Coronary artery (tissue), 2 donors: ENCODE results near the gene SHC1.

Experiments
- DNase-seq: peaks from one replicate; pipeline ENCODE4 v3.0.0-alpha.2; 2017; ENCODE audit warnings: low spot score
- H3K27ac ChIP-seq, 2 donors: fragments of 200-600 bp; sonication (generic); one replicate each; pipeline ENCODE4 v1.5.1; 2016 to 2019
- H3K4me3 ChIP-seq: fragments of 200-600 bp; sonication (generic); 2 replicates; pipeline ENCODE4 v1.5.1; 2016; ENCODE audit warnings: mild to moderate bottlenecking, moderate library complexity
- TF ChIP-seq, protein P1 (sequence below): fragments of 200-600 bp; sonication (generic); IDR thresholded peaks from one replicate; pipeline ENCODE4 v1.5.1; 2019; ENCODE audit warnings: antibody characterized with exemption

The SHC1 gene

DNA sequence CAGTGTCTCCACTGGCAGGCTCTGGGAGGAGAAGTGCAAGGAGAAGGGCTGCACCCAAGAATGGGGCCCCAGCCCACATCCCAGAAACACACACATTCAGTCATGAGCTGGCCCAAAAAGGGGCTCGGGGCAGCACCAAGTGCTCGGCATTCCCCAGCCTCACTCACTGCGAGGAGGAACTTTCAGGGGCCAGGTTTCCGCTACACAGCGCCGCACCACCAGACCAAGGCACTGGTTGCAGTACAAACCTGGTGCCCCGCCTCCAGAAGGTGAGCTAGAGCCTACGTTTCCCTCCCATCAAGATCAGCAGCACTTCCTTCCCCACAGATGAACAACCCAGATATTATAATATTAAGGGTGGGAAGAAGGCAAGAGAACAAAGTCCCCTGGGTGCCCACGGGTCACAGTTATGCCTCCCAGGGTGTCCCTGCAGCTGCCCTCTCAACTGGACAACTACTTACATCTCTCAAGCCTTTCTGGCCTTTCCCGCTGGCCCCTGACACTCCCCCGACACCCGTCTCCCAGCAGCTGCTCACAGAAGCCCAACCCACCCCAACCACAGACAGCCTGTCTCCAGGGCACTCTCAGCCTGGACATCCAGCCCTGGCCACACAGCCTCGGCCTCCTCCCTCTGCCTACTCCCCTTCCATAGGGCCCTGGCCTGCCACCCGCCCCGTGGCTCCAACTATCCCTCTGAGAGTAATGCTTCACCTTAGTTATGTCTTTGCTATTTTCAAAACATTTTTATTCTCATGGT is 18.5 kb downstream of the SHC1 start:
- no peak overlapping the region for H3K4me3 ChIP-seq
- no peak for DNase-seq
- H3K27ac ChIP-seq = no peak overlapping the region
- TF ChIP-seq, protein P1, sequence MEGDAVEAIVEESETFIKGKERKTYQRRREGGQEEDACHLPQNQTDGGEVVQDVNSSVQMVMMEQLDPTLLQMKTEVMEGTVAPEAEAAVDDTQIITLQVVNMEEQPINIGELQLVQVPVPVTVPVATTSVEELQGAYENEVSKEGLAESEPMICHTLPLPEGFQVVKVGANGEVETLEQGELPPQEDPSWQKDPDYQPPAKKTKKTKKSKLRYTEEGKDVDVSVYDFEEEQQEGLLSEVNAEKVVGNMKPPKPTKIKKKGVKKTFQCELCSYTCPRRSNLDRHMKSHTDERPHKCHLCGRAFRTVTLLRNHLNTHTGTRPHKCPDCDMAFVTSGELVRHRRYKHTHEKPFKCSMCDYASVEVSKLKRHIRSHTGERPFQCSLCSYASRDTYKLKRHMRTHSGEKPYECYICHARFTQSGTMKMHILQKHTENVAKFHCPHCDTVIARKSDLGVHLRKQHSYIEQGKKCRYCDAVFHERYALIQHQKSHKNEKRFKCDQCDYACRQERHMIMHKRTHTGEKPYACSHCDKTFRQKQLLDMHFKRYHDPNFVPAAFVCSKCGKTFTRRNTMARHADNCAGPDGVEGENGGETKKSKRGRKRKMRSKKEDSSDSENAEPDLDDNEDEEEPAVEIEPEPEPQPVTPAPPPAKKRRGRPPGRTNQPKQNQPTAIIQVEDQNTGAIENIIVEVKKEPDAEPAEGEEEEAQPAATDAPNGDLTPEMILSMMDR = no peak

DNA sequence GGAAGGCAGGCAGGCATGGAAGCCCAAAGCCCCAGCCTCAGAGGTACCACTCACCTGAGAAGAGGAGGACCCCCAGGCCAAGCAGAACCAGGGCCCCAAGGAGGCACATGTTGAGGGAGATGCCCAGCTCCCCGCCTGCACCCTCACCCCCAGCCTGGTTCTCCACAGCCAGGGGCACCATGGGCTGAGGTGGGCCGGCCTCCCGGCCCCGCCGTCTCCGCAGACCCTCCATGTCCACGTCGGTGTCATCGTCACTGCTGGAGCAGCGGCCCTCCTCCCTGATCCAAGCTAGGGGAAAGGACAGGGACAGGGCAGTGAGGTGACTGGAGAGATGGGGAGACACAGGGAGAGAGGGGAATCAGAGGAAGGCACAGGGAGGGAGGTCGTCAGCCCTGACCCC is 22.5 kb downstream of the SHC1 start:
- TF ChIP-seq, protein P1 = no peak
- H3K4me3 ChIP-seq = no peak overlapping the region
- no peak overlapping the region for H3K27ac ChIP-seq
- DNase-seq = no peak

DNA sequence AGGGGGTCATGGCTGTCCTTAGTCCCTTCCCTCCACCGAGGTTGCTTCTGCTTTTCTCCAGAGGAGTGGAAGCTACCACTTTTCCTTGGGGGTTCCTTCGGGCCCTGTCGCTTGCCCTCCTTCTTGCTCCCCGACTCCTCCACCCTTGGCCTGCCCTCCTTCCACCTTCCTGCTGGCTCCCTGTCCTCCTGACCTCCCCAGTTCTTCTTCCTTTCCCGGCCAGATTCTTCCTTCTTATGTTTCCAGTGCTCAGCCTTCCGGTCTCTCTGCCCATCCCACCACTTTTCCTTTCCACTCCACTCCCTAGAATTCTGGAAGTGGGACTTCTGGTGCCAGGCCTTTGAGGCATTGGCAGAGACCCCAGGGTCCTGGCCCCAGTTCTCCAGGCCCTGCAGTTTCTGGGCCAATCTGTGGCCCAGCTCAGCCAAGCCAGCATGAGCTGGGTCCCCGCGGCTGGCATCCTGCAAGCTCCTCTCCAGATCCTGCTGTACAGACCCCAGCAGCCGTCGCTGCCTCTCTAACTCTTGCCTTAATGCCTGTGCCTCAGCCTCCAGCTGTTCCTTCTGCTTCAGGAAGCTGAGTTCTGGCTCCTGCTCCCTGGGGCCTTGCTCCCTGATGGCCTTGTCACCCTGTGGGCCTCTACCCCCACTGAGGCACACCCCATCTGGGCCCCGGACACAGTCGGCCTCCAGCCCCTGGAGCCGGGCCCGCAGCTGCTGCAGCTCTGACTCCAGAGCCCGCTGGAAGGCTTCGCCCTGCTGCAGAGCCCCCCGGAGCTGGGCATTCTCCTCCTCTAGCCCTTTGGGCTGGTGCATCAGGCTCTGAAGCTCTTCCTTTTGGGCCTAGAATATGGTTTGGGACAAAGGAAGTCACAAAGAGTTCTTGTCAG is 24.3 kb downstream of the SHC1 start:
- H3K27ac ChIP-seq = no peak overlapping the region
- TF ChIP-seq, protein P1 = no peak

DNA sequence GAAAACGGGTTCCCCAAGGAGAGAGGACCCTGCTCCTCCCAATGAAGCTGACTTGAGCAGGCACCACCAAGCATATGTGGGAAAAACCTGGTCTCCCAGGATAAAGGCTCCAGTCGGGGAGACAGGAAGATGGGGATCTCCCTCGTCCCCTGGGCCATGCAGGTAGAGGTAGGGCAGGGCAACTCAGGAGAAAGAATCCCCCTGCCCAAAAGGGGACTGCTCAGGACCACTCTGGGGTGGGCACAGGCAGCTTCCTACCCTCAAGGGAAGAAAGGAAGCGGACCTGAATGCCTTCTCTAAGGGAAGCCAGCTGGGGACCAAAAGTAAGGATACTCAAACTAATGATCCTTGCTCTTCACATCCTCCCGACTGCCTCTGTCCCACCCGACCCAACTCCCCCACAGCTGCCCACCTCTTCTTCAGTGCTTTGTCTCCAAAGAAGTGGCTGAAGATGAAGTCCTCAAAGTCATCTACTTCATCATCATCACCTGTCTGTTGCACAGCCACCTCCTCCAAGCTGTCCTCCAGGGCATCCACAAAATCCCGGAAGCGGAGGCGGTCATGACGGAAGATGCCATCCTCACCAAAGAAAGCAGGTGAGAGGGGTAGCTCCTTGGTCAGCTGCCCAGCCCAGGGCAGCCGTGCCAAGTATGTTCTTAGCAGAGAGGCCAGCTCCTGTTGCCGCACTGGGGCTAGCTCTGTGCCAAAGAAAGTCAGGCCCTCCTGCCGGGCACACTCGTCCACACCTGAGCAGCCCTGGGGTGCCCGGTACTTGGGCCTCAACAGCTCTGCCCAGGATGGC is 25.2 kb downstream of the SHC1 start:
- peak overlapping the region in 1 of 2 donors; percentile 70 for H3K27ac ChIP-seq
- no peak overlapping the region for H3K4me3 ChIP-seq
- no peak for DNase-seq
- TF ChIP-seq, protein P1 = no peak

More for the DNA sequence above, 24.3 kb downstream of the SHC1 start:
- DNase-seq = no peak
- no peak overlapping the region for H3K4me3 ChIP-seq

DNA sequence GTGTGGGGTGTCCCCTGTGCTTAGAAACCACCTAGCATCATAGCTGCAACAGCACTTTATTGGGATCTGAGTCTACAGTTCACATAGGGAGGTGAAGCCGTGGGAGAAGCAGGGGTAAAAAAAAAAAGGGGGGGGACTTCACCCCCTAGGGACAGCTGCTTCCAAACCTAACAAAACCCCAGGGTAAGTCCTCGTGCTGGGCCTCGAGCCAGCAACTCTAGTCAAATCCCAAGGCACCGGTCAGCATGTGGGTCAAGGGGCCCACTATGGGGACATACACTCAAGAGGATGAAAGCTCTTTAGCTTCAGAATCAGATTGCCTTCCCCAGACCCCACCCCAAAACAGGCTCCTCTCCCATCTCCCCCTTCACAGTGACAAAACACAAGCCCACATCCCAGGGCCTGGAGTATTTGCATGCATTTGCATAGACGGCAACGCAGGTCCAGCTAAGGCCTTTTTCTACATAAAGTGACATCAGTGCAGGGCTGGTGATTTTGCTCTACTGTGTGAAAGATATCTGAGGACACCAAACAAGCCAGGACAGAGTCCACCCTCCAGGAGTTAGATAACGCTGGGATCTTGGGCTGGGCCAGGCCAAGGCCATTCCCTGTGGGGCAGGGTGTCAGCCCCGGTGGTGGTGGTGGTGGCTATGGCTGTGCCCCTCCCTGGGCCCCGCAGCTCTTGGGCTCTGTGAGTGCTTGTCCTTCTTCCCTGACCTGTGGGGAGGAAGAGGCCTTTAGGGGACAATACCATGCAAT is 26.0 kb downstream of the SHC1 start:
- TF ChIP-seq, protein P1 = no peak
- H3K4me3 ChIP-seq = no peak overlapping the region
- no peak for DNase-seq
- H3K27ac ChIP-seq = peak overlapping the region; percentile 44 to 70
